ENCODE results near the gene TIFAB.

Gene TIFAB

GRCh38 chr5:135481909-135482311 lies 29.8 kb upstream of the TIFAB start:
- DNase-seq: no peak

DNA sequence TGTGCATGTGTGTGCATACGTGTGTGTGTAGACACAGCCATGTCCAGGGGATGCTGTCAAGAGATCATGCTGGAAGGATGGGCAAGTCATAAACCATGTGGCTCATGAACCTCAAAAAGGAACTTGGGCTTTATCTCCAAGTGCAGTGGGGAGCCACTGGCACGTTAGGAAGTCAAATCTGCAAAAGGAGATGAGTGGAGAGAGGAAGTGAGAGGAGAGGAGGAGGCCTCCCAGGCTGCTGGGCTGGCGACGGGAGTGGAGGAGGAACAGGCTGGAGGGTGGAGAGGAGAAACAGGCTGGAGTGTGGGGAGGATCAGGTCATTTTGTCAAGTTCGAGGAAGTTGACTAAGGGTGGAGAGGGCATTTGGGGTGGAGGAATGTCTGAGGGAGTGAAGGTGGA lies 29.2 kb upstream of the TIFAB start:
- DNase-seq: no peak

- no peak for DNase-seq
These were observed 28.4 kb upstream of the TIFAB start for GRCh38 chr5:135480511-135480910.

DNA sequence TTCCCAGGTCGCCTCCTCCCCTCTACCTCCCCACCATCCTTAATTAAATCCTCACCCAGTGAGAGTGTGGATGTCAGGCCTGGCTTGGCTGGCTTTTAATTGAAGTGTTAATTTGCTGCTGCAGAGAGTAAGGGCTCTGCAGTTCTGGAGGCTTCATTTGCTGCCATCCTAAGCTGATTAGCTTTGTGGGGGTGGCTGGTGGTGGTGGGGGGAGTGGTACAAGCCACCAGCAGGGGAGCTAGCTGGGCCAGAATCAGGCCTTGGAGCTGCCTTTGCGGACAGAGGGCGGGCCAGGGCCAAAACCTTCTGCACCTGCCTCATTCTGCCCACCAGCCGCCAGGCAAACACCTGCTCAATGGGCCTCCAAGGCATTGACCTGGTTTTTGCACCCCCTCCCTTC lies 26.8 kb upstream of the TIFAB start:
- DNase-seq: no peak

GRCh38 chr5:135477613-135478066 lies 25.5 kb upstream of the TIFAB start:
- DNase-seq: no peak

- no peak for DNase-seq
These were observed 24.7 kb upstream of the TIFAB start for GRCh38 chr5:135476615-135477581.

GRCh38 chr5:135473956-135474670 lies 22.0 kb upstream of the TIFAB start:
- no peak for DNase-seq

- DNase-seq: no peak
These were observed 20.0 kb upstream of the TIFAB start for GRCh38 chr5:135472141-135472540.

GRCh38 chr5:135471726-135472125 lies 19.6 kb upstream of the TIFAB start:
- no peak for DNase-seq

- DNase-seq: no peak
These were observed 17.8 kb upstream of the TIFAB start for GRCh38 chr5:135469911-135470310.

GRCh38 chr5:135468541-135468940 lies 16.4 kb upstream of the TIFAB start:
- DNase-seq: no peak

DNA sequence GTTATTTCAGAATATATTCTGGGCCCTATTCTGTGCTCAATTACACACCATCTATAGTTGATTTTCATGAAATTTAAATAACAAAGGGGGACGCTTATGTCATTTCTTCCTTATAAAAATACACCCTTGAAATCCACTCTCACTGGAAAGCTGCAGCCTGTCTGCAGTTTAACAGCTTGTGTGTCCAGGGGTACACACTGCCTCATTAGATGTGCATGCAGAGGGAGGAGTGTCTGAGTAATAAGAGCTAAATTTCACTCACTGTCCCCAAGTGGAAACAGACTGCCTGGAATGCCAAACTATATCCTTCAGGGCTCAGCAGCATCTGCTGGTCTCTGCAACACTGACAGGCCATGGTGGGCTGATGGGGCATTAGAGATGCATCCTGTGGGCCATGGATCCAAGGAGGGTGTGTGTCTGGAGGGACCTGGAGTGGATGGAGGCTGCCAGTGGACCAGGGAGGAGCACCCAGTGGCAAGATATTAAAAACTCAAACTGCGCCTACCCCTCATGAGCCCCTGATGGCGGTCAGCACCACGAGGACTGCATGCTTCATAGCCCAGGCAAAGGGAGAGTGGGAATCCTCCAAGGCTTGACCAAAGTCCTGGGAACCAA lies 15.8 kb upstream of the TIFAB start:
- no peak for DNase-seq

GRCh38 chr5:135467051-135467625 lies 15.0 kb upstream of the TIFAB start:
- DNase-seq: no peak

GRCh38 chr5:135466178-135467050 lies 14.3 kb upstream of the TIFAB start:
- peak; percentile 13 to 71 for DNase-seq

GRCh38 chr5:135465391-135466122 lies 13.4 kb upstream of the TIFAB start:
- no peak for DNase-seq

DNA sequence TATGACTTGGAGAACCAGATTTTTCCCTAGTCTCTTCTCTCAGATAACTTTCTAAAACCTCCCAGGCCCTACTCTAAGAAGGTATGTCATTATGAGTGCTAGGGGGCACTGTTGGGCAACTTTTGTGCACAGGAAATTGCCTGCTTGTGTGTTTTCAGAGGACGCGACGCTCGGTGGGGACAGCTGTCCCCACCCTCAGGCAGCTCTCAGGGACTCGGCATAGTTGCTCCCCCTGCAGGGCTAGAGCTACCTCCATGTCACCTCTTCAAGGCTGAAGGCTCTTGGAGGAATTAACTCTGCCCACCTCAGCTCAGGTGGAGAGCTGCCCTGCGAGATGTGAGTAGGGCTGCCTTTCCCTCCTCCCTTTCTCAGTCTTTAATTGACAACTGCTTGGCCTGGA lies 10.2 kb upstream of the TIFAB start:
- peak; percentile 11 to 69 for DNase-seq

GRCh38 chr5:135461481-135462151 lies 9.5 kb upstream of the TIFAB start:
- DNase-seq: no peak

DNA sequence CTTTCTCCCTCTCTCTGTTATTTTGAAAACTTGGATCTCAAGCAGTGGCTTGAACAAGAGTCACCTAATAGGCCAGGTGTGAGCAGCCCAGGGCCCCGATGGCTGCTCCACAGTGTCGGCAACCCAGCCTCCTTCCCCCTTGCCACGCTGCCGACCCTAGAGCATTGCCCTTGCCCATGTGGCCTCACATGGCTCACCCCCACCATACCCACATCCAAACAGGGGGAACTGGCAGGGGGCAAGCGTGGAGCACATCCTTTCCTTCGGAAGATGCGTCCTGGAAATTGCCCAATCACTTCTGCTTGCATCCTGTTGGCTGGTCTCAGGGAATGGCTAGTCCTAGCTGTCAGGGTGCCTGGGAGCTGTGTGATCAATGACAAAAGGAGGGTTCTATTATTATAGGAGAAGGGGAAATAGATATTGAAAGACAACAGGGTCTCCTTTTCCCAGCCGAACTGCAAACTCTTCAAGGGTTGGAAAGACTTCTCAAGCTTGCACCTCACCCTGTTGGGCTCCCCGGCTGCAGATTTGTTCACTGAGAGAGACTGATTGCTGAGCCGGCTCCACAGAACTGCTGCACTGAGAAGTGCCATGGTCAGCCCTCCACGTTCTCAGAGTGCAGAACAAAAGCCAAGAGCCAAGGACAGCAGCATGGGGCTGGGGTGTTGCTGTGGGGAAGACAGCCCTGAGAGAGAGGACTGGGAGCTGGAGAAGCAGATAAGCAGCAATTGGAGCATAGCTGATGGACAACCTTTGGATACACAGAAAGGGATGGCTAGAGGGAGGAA lies 8.3 kb upstream of the TIFAB start:
- no peak for DNase-seq

GRCh38 chr5:135458921-135459331 lies 6.8 kb upstream of the TIFAB start:
- DNase-seq: no peak

DNA sequence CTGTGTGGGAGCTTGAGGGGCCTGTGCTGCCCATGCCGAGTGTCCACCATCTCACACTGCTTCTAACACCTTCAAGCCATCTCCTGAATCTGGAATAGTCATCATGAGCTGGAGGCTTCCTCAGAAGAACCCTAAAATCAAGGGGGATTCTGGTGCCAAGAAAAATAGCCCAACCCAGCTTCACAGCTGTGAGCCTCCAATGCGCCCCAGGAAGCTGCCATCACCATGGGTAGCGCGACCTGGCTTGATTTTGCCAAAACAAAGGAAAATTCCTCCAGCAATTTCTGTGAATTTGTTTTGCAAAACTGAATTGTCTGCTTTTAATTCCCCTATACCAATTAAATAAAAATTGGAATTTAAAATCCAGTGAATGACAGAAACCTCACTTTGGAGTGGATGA lies 6.2 kb upstream of the TIFAB start:
- DNase-seq: no peak
